Measurements from ENCODE around the gene OR2L8. TPM values are rescaled to one million over a fixed set of nuclear protein-coding genes. Genes with fewer than 3 reads are reported as not detected.

Gene OR2L8
- total and polyA plus RNA-seq, 2 donors (not counting 1 experiment from before 2014, with no cell fraction given) = 0.17 TPM; not detected in 1

DNA sequence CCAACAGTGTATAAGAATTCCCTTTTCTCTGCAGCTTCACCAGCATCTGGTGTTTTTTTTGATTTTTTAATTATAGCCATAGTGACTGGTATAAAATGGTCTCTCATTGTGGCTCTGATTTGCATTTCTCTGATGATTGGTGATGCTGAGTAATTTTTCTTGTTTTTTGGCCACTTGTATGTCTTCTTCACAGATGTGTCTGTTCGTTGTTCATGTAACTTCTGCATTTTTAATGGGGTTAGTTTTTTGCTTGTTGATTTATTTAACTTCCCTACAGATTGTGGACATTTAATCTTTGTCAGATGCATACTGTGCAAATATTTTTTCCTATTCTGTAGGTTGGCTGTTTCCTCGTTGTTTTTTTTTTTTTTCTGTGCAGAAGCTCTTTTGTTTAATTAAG is 44.3 kb downstream of the OR2L8 start:
- no peak overlapping the region for H3K4me2 ChIP-seq (ENCODE audit: extremely low read depth, insufficient read depth, low read length)
- H4K20me1 ChIP-seq (ENCODE audit: control insufficient read depth, extremely low read depth, insufficient read depth, low read length) = no peaks in the 10 kb centered on the region
- no peaks in the 10 kb centered on the region for H3K9me3 ChIP-seq (ENCODE audit: control insufficient read depth, insufficient read depth, low read depth, low read length)
- H3K27ac ChIP-seq (ENCODE audit: insufficient read depth, low read length) = no peak overlapping the region
- no peak overlapping the region for H2AFZ ChIP-seq (ENCODE audit: low read length)
- no peaks in the 10 kb centered on the region for H3K36me3 ChIP-seq (ENCODE audit: control insufficient read depth, insufficient read depth, low read length)
- H3K4me3 ChIP-seq (replicated peaks in 1 of 4; ENCODE audit: control extremely low read depth in 1 of 4, insufficient read depth in 1 of 4, low read depth in 3 of 4, low read length in 4 of 4) = no peak overlapping the region
- H3K27me3 ChIP-seq (ENCODE audit: control insufficient read depth, insufficient read depth, low read length) = no peaks in the 10 kb centered on the region
- no peak for DNase-seq (ENCODE audit: low read depth in 2 of 2)
- H3K79me2 ChIP-seq (ENCODE audit: control insufficient read depth, insufficient read depth, low read length) = no peaks in the 10 kb centered on the region
- H3K4me1 ChIP-seq (ENCODE audit: control insufficient read depth, extremely low read depth, insufficient read depth, low read length) = no peaks in the 10 kb centered on the region
- TF ChIP-seq, protein P1, sequence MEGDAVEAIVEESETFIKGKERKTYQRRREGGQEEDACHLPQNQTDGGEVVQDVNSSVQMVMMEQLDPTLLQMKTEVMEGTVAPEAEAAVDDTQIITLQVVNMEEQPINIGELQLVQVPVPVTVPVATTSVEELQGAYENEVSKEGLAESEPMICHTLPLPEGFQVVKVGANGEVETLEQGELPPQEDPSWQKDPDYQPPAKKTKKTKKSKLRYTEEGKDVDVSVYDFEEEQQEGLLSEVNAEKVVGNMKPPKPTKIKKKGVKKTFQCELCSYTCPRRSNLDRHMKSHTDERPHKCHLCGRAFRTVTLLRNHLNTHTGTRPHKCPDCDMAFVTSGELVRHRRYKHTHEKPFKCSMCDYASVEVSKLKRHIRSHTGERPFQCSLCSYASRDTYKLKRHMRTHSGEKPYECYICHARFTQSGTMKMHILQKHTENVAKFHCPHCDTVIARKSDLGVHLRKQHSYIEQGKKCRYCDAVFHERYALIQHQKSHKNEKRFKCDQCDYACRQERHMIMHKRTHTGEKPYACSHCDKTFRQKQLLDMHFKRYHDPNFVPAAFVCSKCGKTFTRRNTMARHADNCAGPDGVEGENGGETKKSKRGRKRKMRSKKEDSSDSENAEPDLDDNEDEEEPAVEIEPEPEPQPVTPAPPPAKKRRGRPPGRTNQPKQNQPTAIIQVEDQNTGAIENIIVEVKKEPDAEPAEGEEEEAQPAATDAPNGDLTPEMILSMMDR (conservative IDR thresholded peaks at IDR 0.05 in 1 of 2, IDR thresholded peaks at IDR 0.05 in 1 of 2; ENCODE audit: low read depth in 1 of 2, low read length in 2 of 2) = no peak
- TF ChIP-seq EZH2 (IDR thresholded peaks at IDR 0.05; ENCODE audit: low read length, missing control alignments) = no peak
- H3K9ac ChIP-seq (ENCODE audit: insufficient read depth, low read length) = no peak overlapping the region

DNA sequence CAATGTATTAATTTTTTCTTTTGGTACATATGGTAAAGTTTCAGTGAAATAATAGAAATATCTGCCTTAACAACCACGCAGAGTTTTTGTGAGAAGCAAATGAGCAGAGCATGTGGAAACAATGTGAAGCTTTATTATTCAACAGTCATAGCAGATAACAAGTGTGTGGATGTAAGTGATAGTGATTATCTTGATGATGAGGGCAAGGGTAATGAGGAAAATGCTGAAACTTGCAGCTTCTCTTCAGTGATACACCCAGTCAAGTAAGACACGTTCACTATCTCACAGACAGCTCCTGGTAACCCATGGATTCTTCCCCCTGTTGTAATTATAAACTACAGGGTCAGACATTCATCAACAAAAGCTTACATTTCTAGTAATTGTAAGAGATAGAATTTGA is 50.2 kb downstream of the OR2L8 start:
- DNase-seq (ENCODE audit: low read depth in 2 of 2) = no peak
- Histone ChIP-seq H3K9ac (ENCODE audit: insufficient read depth, low read length) (no peak overlapping the region), H2AFZ (ENCODE audit: low read length) (no peak overlapping the region), H3K4me1 (ENCODE audit: control insufficient read depth, extremely low read depth, insufficient read depth, low read length) (no peaks in the 10 kb centered on the region), H3K27ac (ENCODE audit: insufficient read depth, low read length) (no peak overlapping the region), H3K4me3 (replicated peaks in 1 of 4; ENCODE audit: control extremely low read depth in 1 of 4, insufficient read depth in 1 of 4, low read depth in 3 of 4, low read length in 4 of 4) (no peak overlapping the region), H3K9me3 (ENCODE audit: control insufficient read depth, insufficient read depth, low read depth, low read length) (no peaks in the 10 kb centered on the region), H3K36me3 (ENCODE audit: control insufficient read depth, insufficient read depth, low read length) (no peaks in the 10 kb centered on the region), H3K79me2 (ENCODE audit: control insufficient read depth, insufficient read depth, low read length) (no peaks in the 10 kb centered on the region), H3K4me2 (ENCODE audit: extremely low read depth, insufficient read depth, low read length) (no peak overlapping the region), H3K27me3 (ENCODE audit: control insufficient read depth, insufficient read depth, low read length) (no peaks in the 10 kb centered on the region), H4K20me1 (ENCODE audit: control insufficient read depth, extremely low read depth, insufficient read depth, low read length) (no peaks in the 10 kb centered on the region)
- TF ChIP-seq, protein P1 (conservative IDR thresholded peaks at IDR 0.05 in 1 of 2, IDR thresholded peaks at IDR 0.05 in 1 of 2; ENCODE audit: low read depth in 1 of 2, low read length in 2 of 2) = no peak
- no peak for TF ChIP-seq EZH2 (IDR thresholded peaks at IDR 0.05; ENCODE audit: low read length, missing control alignments)

Other genes with a start within 250 kb of the OR2L8 start
- gene OR6F1, start 232.2 kb upstream of the OR2L8 start, total RNA-seq = not detected in 2 replicates
- gene OR6F1, start 232.2 kb upstream of the OR2L8 start, polyA plus RNA-seq = not detected in 2 replicates
- gene OR14K1, start 210.2 kb upstream of the OR2L8 start, total RNA-seq = not detected in 2 replicates
- not detected in 2 replicates for gene OR14K1, start 210.2 kb upstream of the OR2L8 start, polyA plus RNA-seq
- not detected in 2 replicates for gene OR14A2, start 200.7 kb upstream of the OR2L8 start, total RNA-seq
- gene OR14A2, start 200.7 kb upstream of the OR2L8 start, polyA plus RNA-seq = not detected in 2 replicates
- not detected in 2 replicates for gene OR1C1, start 188.3 kb upstream of the OR2L8 start, total RNA-seq
- not detected in 2 replicates for gene OR1C1, start 188.3 kb upstream of the OR2L8 start, polyA plus RNA-seq
- not detected in 2 replicates for gene OR14A16, start 124.7 kb upstream of the OR2L8 start, total RNA-seq
- gene OR14A16, start 124.7 kb upstream of the OR2L8 start, polyA plus RNA-seq = not detected in 2 replicates
- gene OR11L1, start 107.0 kb upstream of the OR2L8 start, total RNA-seq = not detected in 2 replicates
- not detected in 2 replicates for gene OR11L1, start 107.0 kb upstream of the OR2L8 start, polyA plus RNA-seq
- gene TRIM58, start 91.7 kb upstream of the OR2L8 start, total RNA-seq = under 0.01 and 0.50 TPM in 2 replicates
- gene TRIM58, start 91.7 kb upstream of the OR2L8 start, polyA plus RNA-seq = 0.47 and 3.5 TPM in 2 replicates
- gene OR2W3, start 53.3 kb upstream of the OR2L8 start, total RNA-seq = not detected in 2 replicates
- 0.42 and 3.2 TPM in 2 replicates for gene OR2W3, start 53.3 kb upstream of the OR2L8 start, polyA plus RNA-seq
- gene OR2T8, start 28.6 kb upstream of the OR2L8 start, total RNA-seq = not detected in 2 replicates
- gene OR2T8, start 28.6 kb upstream of the OR2L8 start, polyA plus RNA-seq = 0.09 TPM in 1 of 2 replicates, not detected in the other
- gene OR2AJ1, start 24.0 kb upstream of the OR2L8 start, total RNA-seq = not detected in 2 replicates
- not detected in 2 replicates for gene OR2AJ1, start 24.0 kb upstream of the OR2L8 start, polyA plus RNA-seq
- gene OR2AK2, start 16.4 kb downstream of the OR2L8 start, total RNA-seq = not detected in 2 replicates
- not detected in 2 replicates for gene OR2AK2, start 16.4 kb downstream of the OR2L8 start, polyA plus RNA-seq
- gene OR2L5, start 64.8 kb downstream of the OR2L8 start, total RNA-seq = not detected in 2 replicates
- gene OR2L5, start 64.8 kb downstream of the OR2L8 start, polyA plus RNA-seq = not detected in 2 replicates
- under 0.01 TPM in 1 of 2 replicates, not detected in the other for gene OR2L2, start 81.2 kb downstream of the OR2L8 start, total RNA-seq
- 0.03 TPM in 1 of 2 replicates, not detected in the other for gene OR2L2, start 81.2 kb downstream of the OR2L8 start, polyA plus RNA-seq
- under 0.01 TPM in 1 of 2 replicates, not detected in the other for gene OR2L3, start 98.0 kb downstream of the OR2L8 start, total RNA-seq
- not detected in 2 replicates for gene OR2L3, start 98.0 kb downstream of the OR2L8 start, polyA plus RNA-seq
- gene OR2L13, start 146.3 kb downstream of the OR2L8 start, total RNA-seq = not detected in 2 replicates
- gene OR2L13, start 146.3 kb downstream of the OR2L8 start, polyA plus RNA-seq = 0.03 TPM in 1 of 2 replicates, not detected in the other
- gene OR2M5, start 196.3 kb downstream of the OR2L8 start, total RNA-seq = not detected in 2 replicates
- not detected in 2 replicates for gene OR2M5, start 196.3 kb downstream of the OR2L8 start, polyA plus RNA-seq
- not detected in 2 replicates for gene OR2M2, start 226.0 kb downstream of the OR2L8 start, total RNA-seq
- gene OR2M2, start 226.0 kb downstream of the OR2L8 start, polyA plus RNA-seq = not detected in 2 replicates
- under 0.01 TPM in 1 of 2 replicates, not detected in the other for gene OR2M3, start 248.4 kb downstream of the OR2L8 start, total RNA-seq
- 0.02 TPM in 1 of 2 replicates, not detected in the other for gene OR2M3, start 248.4 kb downstream of the OR2L8 start, polyA plus RNA-seq

Measured in fibroblast of lung (primary cell).